Urinary bladder (tissue), 4 donors: Measurements from ENCODE around the gene FBXO45. TPM values are rescaled to one million over a fixed set of nuclear protein-coding genes. Genes with fewer than 3 reads are reported as not detected.
A peak's percentile ranks its signal among the peaks of the same experiment; 100 is the strongest.
"Not testable (repeated sequence)": the region's sequence is repeated elsewhere in the genome, so short reads cannot be mapped to it uniquely, and the experiment has no call there.

Experiments used
- DNase-seq: peaks from one replicate; pipeline ENCODE4 v3.0.0-alpha.2; 2015; ENCODE audit errors: extremely low spot score
- H3K27ac ChIP-seq: one replicate; pipeline ENCODE4 v1.5.1; 2013; ENCODE audit warnings: low read depth, mild to moderate bottlenecking, moderate library complexity
- H3K36me3 ChIP-seq: one replicate; pipeline ENCODE4 v1.6.1; 2013; ENCODE audit warnings: mild to moderate bottlenecking, moderate library complexity; ENCODE audit not compliant: insufficient read depth
- H3K4me1 ChIP-seq: one replicate; pipeline ENCODE4 v1.6.1; 2013; ENCODE audit warnings: mild to moderate bottlenecking, moderate library complexity; ENCODE audit not compliant: insufficient read depth
- H3K4me3 ChIP-seq: one replicate; pipeline ENCODE4 v1.5.1; 2013; ENCODE audit warnings: low read depth, low read length
- WGBS: extraction: QIAGEN DNeasy Blood & Tissue Kit; methylation state at CpG from one replicate; pipeline ENCODE4 v1.1.7; 2013; 5-methylcytosine and 5-hydroxymethylcytosine counted together
- polyA plus RNA-seq: library from polyadenylated mRNA; stranded (reverse); fragments of 200-250 nt; gene quantifications from one replicate; pipeline ENCODE4 v1.2.3, GENCODE V29; 2013
- total RNA-seq: library from RNA; depleted of rRNA; stranded (reverse); fragments of >200 nt; gene quantifications from one replicate; pipeline ENCODE4 v1.2.3, GENCODE V29; 2014
- donor health status: healthy with polysubstance abuse.
- donor health status: healthy.

Gene FBXO45
- total and polyA plus RNA-seq, 2 donors, result 6.0 to 19.5 TPM

DNA sequence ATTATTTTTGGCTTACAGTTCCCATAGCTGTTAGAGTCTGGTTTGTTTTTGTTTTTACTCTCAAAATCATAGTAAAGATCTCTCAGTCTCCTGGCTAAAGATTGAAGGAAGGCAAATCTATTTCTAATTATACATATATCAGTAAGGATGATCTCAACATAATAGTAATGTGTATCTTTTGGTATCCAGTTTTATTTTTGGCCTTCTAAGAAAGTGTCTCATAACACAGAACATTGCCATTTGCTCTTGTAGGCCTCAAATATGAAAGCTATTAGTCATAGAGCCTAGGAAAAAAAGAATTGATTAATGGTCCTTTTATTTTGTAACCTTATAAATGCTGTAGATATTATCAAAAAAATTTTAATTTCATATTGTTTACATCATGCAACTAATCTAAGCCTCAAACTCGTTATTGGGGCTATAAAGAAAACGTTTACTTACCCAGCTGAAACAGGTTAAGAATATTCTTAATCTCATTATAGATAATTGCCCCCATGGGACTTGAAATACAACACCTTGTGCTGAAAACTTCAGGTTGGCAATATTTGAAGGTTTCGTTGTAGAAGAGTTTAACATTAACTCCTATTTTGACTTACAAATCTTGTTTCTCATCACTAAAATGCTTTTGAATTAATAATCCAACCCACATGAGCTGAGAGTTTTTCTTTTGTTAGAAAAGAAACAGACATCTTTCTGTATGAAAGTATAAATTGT is 16.7 kb downstream of the FBXO45 start:
- Histone ChIP-seq H3K4me1 (no peaks in the 10 kb centered on the region), H3K4me3 (no peak overlapping the region), H3K36me3 (peaks cover 2% of the 10 kb centered on the region), H3K27ac (no peak overlapping the region)
- DNase-seq, result no peak
- 79% methylated on average over 3 of the region's 3 CpGs for WGBS

DNA sequence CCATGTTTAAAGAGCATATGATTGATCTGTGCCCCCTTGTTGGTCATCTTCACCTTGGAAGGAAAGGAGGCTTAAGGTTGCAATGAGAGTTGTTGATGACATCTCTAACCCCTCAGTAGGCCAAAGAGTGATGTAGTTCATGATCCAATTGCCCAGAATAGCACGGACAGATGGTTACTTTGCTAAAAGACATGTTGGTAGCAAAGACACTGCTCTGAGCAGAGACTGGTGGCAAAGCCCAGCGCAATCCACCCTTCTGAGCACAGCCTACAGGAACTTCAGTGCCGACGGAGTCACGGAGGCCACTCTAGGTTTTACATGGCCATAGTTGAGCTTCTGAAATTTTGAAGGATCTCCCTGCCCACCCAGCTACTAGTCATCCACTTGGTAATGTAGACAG is 21.8 kb downstream of the FBXO45 start:
- WGBS, result 87% methylated on average over 5 of the region's 5 CpGs
- no peak overlapping the region for H3K4me3 ChIP-seq
- no peak overlapping the region for H3K27ac ChIP-seq
- no peaks in the 10 kb centered on the region for H3K36me3 ChIP-seq
- no peak for DNase-seq
- no peaks in the 10 kb centered on the region for H3K4me1 ChIP-seq

DNA sequence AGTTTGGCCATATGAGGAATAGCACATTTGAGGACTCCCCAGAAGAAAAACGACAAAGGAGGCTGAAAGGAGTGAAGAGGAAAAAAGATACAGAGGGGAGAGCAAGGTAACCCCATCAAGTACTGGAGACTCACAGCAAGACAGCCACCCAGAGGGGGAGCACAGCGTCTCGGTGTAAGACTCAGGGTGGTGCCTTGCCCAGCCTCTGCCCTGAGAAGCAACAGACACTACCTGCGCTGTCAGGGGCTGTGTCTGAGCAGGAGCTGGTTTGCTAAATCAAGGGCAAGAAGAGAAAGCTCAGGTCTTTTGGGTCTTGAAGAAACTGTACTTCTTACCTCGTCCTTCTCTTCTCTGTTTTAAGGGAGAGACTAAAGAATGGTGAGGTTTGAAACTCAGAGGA is 27.9 kb downstream of the FBXO45 start:
- Histone ChIP-seq H3K27ac (no peak overlapping the region), H3K4me3 (no peak overlapping the region), H3K36me3 (no peaks in the 10 kb centered on the region), H3K4me1 (no peaks in the 10 kb centered on the region)
- no peak for DNase-seq
- 29% methylated on average over 5 of the region's 5 CpGs for WGBS

DNA sequence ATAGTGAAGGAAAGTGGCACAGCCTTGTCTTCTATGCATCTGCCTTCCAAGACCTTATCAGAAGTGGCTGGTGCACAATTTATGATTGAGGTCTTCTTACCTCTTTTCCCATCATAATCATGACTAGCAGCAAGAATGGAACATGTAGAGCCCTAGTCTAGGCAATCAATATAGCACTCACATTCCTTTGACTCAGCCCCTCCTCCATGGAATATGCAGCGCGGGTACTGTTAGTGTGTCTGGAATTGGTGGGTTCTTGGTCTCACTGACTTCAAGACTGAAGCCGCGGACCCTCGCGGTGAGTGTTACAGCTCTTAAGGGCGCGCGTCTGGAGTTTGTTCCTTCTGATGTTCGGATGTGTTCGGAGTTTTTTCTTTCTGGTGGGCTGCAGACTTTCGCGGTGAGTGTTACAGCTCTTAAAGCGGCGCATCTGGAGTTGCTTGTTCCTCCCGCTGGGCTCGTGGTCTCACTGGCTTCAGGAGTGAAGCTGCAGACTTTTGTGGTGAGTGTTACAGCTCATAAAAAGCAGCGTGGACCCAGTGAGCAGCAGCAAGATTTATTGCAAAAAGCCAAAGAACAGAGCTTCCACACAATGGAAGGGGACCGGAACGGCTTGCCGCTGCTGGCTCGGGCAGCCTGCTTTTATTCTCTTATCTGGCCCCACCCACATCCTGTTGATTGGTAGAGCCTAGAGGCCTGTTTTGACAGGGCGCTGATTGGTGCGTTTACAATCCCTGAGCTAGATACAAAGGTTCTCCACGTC is 29.7 kb downstream of the FBXO45 start:
- DNase-seq, H3K27ac ChIP-seq, H3K4me3 ChIP-seq, H3K4me1 ChIP-seq, H3K36me3 ChIP-seq: not testable (repeated sequence)
- 44% methylated on average over 25 of the region's 25 CpGs for WGBS

DNA sequence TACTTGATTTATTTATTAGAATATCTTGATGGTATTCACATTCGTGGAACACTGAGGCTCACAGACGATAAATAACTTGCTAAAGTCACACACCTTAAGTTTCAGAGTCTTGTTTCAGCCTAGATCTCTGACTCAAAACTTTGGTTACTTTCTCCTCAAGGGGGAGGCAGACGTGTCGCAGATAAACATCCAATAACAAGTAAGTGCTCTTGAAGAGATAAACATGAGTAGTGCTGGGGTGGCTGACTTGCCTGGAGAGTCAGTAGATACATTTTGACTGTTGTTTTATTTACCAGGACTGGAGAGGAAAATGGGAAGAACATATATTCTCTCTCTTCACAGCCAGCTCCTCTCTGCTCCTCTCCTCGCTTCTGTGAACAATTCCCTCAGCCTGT is 31.3 kb downstream of the FBXO45 start:
- WGBS, result 73% methylated on average over 5 of the region's 5 CpGs
- H3K36me3 ChIP-seq, result no peaks in the 10 kb centered on the region
- H3K4me1 ChIP-seq, result no peaks in the 10 kb centered on the region
- H3K4me3 ChIP-seq, result no peak overlapping the region
- no peak overlapping the region for H3K27ac ChIP-seq
- DNase-seq, result no peak

DNA sequence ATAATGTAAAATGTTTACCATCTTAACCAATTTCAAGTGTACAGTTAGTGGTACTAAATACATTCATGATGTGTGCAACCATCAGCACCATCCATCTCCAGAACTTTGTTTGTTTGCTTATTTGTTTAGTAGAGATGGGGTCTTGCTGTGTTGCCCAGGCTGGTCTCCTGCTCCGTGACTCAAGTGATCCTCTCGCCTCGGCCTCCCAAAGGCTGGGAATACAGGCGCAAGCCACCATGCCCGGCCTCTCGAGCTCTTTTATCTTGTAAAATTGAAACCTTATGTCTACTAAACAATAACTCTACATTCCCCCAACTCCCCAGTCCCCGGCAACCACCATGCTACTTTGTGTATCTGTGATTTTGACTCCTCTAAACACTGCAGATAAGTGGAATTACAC is 31.9 kb downstream of the FBXO45 start:
- H3K4me3 ChIP-seq, result no peak overlapping the region
- no peak for DNase-seq
- no peaks in the 10 kb centered on the region for H3K4me1 ChIP-seq
- no peak overlapping the region for H3K27ac ChIP-seq
- WGBS, result 86% methylated on average over 7 of the region's 7 CpGs
- no peaks in the 10 kb centered on the region for H3K36me3 ChIP-seq

DNA sequence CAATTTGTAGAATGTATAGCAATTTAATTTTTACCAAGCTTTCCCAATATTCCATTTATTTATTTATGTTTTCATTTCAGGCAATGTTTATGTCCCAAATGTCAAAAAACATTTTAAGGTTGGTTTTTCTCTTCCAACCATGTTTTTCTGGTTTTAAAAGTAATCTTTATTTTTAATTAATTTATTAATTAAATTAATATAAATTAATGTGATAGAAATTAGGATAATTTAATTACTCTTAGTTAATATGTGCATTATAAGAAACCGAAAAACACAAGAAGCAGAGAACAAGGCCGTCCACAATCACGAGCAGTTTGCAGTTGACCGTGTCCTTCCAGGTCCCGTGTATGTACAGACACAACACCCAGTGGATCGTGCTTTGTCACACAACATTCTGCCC is 34.2 kb downstream of the FBXO45 start:
- Histone ChIP-seq H3K36me3 (no peaks in the 10 kb centered on the region), H3K4me1 (no peaks in the 10 kb centered on the region), H3K27ac (no peak overlapping the region), H3K4me3 (no peak overlapping the region)
- 94% methylated on average over 6 of the region's 6 CpGs for WGBS
- DNase-seq, result no peak

DNA sequence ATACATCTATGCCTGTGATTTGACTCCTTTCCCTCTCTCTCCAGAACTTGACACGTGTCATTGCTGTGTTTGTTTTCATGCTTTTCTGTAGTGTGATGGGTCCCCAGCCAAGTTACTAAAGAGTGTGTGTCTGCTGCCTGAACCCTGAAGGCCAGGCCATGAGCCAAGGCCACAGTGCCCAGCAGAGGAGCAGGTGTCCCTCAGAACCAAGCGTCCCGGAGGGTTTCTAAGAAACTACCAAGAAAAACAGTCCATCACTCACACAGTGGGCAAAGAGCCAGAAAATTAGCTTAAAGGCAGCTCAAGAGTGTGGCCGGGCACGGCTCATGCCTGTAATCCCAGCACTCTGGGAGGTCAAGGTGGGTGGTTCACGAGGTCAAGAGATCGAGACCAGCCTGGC is 35.2 kb downstream of the FBXO45 start:
- 68% methylated on average over 7 of the region's 7 CpGs for WGBS
- no peak overlapping the region for H3K27ac ChIP-seq
- no peak overlapping the region for H3K4me3 ChIP-seq
- H3K4me1 ChIP-seq, result no peaks in the 10 kb centered on the region
- no peak for DNase-seq
- H3K36me3 ChIP-seq, result no peaks in the 10 kb centered on the region

DNA sequence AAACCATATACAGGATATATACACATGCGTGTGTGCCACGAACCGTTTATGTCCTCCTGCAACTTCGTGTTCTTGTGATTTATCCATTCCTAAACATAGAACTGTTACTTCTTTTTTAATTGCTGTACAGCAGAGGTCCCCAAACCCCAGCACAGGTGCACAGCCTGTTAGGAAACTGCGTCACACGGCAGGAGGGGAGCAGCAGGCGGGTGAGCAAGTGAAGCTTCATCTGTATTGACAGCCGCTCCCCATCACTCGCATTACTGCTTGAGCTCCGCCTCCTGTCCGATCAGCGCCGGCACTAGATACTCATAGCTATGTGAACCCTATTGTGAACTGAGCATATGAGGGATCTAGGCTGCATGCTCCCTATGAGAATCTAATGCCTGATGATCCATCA is 36.1 kb downstream of the FBXO45 start:
- no peak overlapping the region for H3K4me3 ChIP-seq
- 63% methylated on average over 13 of the region's 13 CpGs for WGBS
- H3K27ac ChIP-seq, result no peak overlapping the region

DNA sequence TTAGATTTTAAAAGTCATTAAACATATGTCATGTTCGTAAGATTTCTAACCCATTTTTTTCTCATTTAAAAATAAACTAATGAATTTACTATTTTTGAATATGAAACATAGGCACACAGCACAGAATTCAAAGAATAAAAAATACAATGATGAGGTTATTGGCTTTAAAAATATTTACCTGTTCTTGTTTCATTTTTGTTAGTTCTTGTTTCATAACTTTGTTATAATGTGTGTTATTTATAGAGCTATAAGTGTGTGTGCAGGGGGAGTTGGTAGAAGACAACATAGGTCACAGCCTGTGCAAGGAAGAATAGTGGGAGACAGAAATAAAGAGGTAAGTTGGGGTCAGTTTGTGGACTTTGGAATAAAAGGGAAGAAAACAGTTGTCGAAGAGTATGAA is 40.2 kb downstream of the FBXO45 start:
- 98% methylated on average over 2 of the region's 2 CpGs for WGBS
- no peak for DNase-seq
- H3K36me3 ChIP-seq, result no peaks in the 10 kb centered on the region
- no peak overlapping the region for H3K27ac ChIP-seq
- H3K4me3 ChIP-seq, result no peak overlapping the region
- H3K4me1 ChIP-seq, result no peaks in the 10 kb centered on the region

More for the DNA sequence above, 36.1 kb downstream of the FBXO45 start:
- DNase-seq, result no peak
- no peaks in the 10 kb centered on the region for H3K4me1 ChIP-seq
- no peaks in the 10 kb centered on the region for H3K36me3 ChIP-seq

DNA sequence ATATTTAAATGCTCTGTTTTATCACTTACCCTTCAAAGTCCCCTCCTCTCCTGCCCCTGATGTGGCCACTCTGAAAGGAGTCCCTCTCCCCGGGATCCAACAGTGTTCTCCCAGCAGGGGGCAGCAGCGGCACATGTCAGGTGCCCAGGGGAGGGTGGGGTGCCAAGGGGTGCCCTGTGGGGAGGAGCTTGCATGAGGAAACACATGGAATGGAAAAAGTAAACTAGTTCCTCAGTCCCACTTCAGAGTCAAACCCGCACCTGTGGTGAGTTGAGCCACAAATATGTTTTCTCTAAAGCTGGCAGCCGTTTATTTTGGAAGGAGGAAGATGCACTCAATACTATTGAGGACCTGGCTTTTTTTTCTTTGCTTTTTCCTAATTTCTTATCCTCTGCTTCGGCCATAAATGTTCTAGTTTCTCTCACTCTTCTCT is 40.9 kb downstream of the FBXO45 start:
- Histone ChIP-seq H3K36me3 (no peaks in the 10 kb centered on the region), H3K4me3 (no peak overlapping the region), H3K4me1 (no peaks in the 10 kb centered on the region), H3K27ac (no peak overlapping the region)
- WGBS, result 18% methylated on average over 5 of the region's 5 CpGs
- DNase-seq, result peak; percentile 45

DNA sequence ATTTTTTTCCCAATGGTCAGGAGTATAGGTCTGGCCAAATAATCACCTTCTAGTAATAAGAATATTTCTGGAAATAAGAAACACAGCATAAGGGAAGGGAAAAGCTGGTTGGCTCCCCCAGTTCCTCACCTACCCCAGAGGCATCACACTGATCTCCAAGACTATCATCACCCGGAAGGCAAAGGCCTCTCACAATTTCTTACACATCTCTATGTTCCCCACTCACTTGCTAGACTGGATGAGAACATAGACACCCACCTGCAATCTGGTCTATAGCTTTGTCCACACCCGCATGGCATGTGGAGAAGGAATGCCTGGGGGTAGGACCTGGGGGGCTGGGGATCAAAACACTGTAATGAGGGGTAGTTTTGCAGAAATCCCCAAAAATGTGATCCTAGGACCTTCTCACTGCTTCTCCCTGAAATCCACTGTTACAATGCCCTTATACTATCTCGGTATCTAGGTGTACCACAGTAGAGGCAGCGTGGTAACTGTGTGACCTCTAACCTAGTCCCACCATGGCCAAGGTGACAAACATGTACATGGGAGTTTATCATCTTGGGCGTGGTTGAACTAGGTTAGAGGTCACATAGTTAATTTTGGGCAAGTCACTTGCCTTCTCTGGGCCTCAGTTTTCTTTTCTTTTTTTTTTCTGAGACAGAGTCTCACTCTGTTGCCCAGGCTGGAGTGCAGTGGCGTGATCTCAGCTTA is 41.5 kb downstream of the FBXO45 start:
- H3K27ac ChIP-seq, result no peak overlapping the region
- 78% methylated on average over 6 of the region's 6 CpGs for WGBS
- H3K4me1 ChIP-seq, result no peaks in the 10 kb centered on the region

DNA sequence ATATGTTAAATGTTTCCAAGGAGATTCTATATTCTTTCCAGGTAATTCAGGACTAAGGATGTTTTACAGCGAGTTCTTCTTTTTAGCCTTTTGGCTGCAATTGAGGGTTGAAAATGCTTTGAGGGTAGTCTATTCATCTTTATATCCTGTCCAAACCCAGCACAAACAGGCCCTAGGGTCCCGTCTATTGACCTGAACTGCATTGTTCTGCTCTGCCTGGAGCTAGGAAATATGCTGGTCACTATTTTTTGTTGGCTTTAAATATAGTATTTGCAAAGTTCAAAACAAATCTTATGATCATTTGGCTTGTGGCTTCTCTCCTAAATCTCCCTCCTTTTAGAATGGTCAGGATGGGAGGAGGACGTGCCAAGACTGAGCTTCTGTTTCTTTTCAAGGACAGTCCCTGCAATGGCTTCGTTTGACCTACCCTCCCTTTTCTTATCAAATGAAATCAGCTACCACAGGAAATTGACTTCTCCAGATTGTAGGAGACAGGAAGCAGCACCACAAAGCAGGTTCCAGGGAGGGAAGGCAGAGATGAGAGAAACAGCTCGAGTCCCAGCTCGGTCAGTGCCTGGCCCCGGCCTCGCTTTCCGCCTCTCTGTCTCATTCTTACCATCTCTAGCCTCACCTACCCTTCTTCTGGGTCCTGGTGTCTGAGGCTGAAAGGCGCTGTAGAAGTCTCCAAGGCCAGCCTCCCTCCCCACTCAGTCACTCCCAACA is 43.5 kb downstream of the FBXO45 start:
- 44% methylated on average over 10 of the region's 10 CpGs for WGBS
- Histone ChIP-seq H3K36me3 (no peaks in the 10 kb centered on the region), H3K4me1 (no peaks in the 10 kb centered on the region), H3K4me3 (no peak overlapping the region), H3K27ac (no peak overlapping the region)
- no peak for DNase-seq

More for the DNA sequence above, 41.5 kb downstream of the FBXO45 start:
- Histone ChIP-seq H3K36me3 (no peaks in the 10 kb centered on the region), H3K4me3 (no peak overlapping the region)
- no peak for DNase-seq
